Natural killer cell (primary cell): ENCODE data around the gene RELA. TPM values are rescaled to one million over a fixed set of nuclear protein-coding genes. Genes with fewer than 3 reads are reported as not detected.
"Not testable (repeated sequence)": the region's sequence is repeated elsewhere in the genome, so short reads cannot be mapped to it uniquely, and the experiment has no call there.

Experiments used
- ATAC-seq, 3 donors: fragments of 150-1000 bp in 2 of 3; fragments of 200-7000 bp in 1 of 3; cut with Tn5 transposase; 1 replicate in 1 of 3; 2 replicates in 2 of 3; pipeline ENCODE4 v1.10.0; 2021; ENCODE audit warnings: mild to moderate bottlenecking in 2 of 3, moderate library complexity in 2 of 3
- DNase-seq, 2 donors: peaks; one replicate each; pipeline versions ENCODE4 v3.0.0 to v3.0.0-alpha.2; 2013 to 2021; ENCODE audit warnings: mixed read lengths in 1 of 2
- H3K27ac ChIP-seq: one replicate; pipeline ENCODE4 v1.5.1; 2013; ENCODE audit warnings: mild to moderate bottlenecking, low read length
- H3K27me3 ChIP-seq: one replicate; pipeline ENCODE4 v1.6.1; 2013; ENCODE audit warnings: low read length; ENCODE audit not compliant: control insufficient read depth, insufficient read depth
- H3K36me3 ChIP-seq: one replicate; pipeline ENCODE4 v1.6.1; 2013; ENCODE audit warnings: low read length; ENCODE audit not compliant: control insufficient read depth, insufficient read depth
- H3K4me1 ChIP-seq: one replicate; pipeline ENCODE4 v1.6.1; 2013; ENCODE audit warnings: low read length; ENCODE audit not compliant: control insufficient read depth, insufficient read depth
- H3K4me3 ChIP-seq: one replicate; pipeline ENCODE4 v1.5.1; 2013; ENCODE audit warnings: low read length
- H3K9me3 ChIP-seq: one replicate; pipeline ENCODE4 v1.6.1; 2013; ENCODE audit warnings: low read length; ENCODE audit not compliant: control insufficient read depth, insufficient read depth
- H3K27ac Mint-ChIP-seq, 2 donors: one replicate each; pipeline ENCODE4 v1.8.0; 2022; ENCODE audit warnings: mild to moderate bottlenecking in 2 of 2, mixed read lengths in 2 of 2, moderate library complexity in 1 of 2
- H3K27me3 Mint-ChIP-seq, 2 donors: one replicate each; pipeline ENCODE4 v1.8.0; 2022; ENCODE audit warnings: low read depth in 2 of 2, mixed read lengths in 2 of 2
- H3K36me3 Mint-ChIP-seq: one replicate; pipeline ENCODE4 v1.8.0; 2022; ENCODE audit warnings: mixed read lengths
- H3K4me1 Mint-ChIP-seq, 2 donors: one replicate each; pipeline ENCODE4 v1.8.0; 2022; ENCODE audit warnings: mixed read lengths in 2 of 2
- H3K4me3 Mint-ChIP-seq: one replicate; pipeline ENCODE4 v1.8.0; 2022; ENCODE audit warnings: mild to moderate bottlenecking, moderate library complexity, mixed read lengths
- H3K9me3 Mint-ChIP-seq, 2 donors: one replicate each; pipeline ENCODE4 v1.8.0; 2022; ENCODE audit warnings: mixed read lengths in 2 of 2
- CTCF ChIP-seq: fragments of 200-600 bp; IDR thresholded peaks from one replicate; pipeline ENCODE4 v1.8.0; 2022; ENCODE audit warnings: antibody characterized with exemption
- WGBS: methylation state at CpG from one replicate; pipeline ENCODE4 v1.1.7; 2013; ENCODE audit warnings: missing lambda C conversion rate; ENCODE audit not compliant: insufficient coverage; 5-methylcytosine and 5-hydroxymethylcytosine counted together
- intact Hi-C: fragments of 100-400 bp; cut with micrococcal nuclease; formaldehyde crosslinking; loops from one replicate; pipeline ENCODE4 v1.14.2; 2022
- total RNA-seq, 4 donors: library from RNA; stranded (reverse); fragments of 120-200 nt in 1 of 4; gene quantifications; one replicate each; pipeline versions ENCODE4 v1.2.3 to v1.2.4, GENCODE V29; 2013 to 2022

RELA gene
- total RNA-seq, 3 donors from 2014 or later (not counting 1 experiment from before 2014, with no cell fraction given), result 319 to 380 (median 338) TPM

DNA sequence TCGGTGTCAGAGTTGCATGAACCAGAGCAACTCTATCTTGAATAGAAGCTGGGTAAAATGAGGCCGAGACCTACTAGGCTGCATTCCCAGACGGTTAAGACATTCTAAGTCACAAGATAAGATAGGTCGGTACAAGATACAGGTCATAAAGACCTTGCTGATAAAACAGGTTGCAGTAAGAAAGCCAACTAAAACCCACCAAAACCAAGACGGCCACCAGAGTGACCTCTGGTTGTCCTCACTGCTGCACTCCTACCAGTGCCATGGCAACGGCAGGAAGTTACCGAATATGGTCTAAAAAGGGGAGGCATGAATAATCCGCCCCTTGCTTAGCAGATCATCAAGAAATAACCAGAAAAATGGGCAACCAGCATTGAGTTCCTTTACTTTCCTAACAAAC is 46.9 kb upstream of the RELA start:
- intact Hi-C loops, result loop anchor here (5.0 kb wide), 2 partner anchors 72 to 293 kb away; partner anchors contain the start of genes BANF1, EIF1AD and SIPA1
- Histone ChIP-seq H3K27me3 (no peaks in the 10 kb centered on the region), H3K27ac (no peak overlapping the region), H3K4me3 (no peak overlapping the region), H3K36me3 (peaks cover 18% of the 10 kb centered on the region), H3K4me1 (peaks cover 23% of the 10 kb centered on the region), H3K9me3 (no peaks in the 10 kb centered on the region)
- no peaks in the 10 kb centered on the region for H3K36me3 Mint-ChIP-seq
- H3K4me3 Mint-ChIP-seq, result no peak overlapping the region
- TF ChIP-seq CTCF, result no peak
- WGBS, result 84% methylated on average over 8 of the region's 8 CpGs
- no peaks in the 10 kb centered on the region for H3K9me3 Mint-ChIP-seq
- H3K4me1 Mint-ChIP-seq, result peaks cover 0 to 29% of the 10 kb centered on the region in 2 donors
- H3K27ac Mint-ChIP-seq, result no peak overlapping the region
- no peak for DNase-seq
- H3K27me3 Mint-ChIP-seq, result no peaks in the 10 kb centered on the region
- ATAC-seq, result no peak

GRCh38 chr11:65708451-65708850 is 45.7 kb upstream of the RELA start:
- H3K4me3 Mint-ChIP-seq, result no peak overlapping the region
- Histone ChIP-seq H3K36me3 (peaks cover 6% of the 10 kb centered on the region), H3K27ac (no peak overlapping the region), H3K4me1 (peaks cover 23% of the 10 kb centered on the region), H3K9me3 (no peaks in the 10 kb centered on the region), H3K4me3 (no peak overlapping the region), H3K27me3 (no peaks in the 10 kb centered on the region)
- no peak for ATAC-seq
- WGBS, result 68% methylated on average over 4 of the region's 5 CpGs
- H3K4me1 Mint-ChIP-seq, result peaks cover 0 to 26% of the 10 kb centered on the region in 2 donors
- intact Hi-C loops, result no loop called here
- no peaks in the 10 kb centered on the region for H3K9me3 Mint-ChIP-seq
- H3K36me3 Mint-ChIP-seq, result no peaks in the 10 kb centered on the region
- DNase-seq, result no peak
- H3K27me3 Mint-ChIP-seq, result no peaks in the 10 kb centered on the region
- no peak for TF ChIP-seq CTCF
- H3K27ac Mint-ChIP-seq, result no peak overlapping the region

DNA sequence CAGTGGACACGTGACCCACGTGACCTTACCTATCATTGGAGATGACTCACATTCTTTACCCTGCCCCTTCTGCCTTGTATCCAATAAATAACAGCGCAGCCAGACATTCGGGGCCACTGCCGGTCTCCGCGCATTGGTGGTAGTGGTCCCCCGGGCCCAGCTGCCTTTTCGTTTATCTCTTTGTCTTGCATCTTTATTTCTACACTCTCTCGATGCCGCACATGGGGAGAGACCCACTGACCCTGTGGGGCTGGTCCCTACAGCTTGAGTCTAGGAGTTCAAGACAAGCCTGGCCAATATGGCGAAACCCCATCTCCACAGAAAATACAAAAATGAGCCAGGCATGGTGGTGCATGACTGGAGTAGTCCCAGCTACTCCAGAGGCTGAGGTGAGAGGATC is 44.3 kb upstream of the RELA start:
- ATAC-seq, H3K4me3 Mint-ChIP-seq, intact Hi-C loops, H3K27ac ChIP-seq, H3K4me3 ChIP-seq, H3K27me3 Mint-ChIP-seq, H3K9me3 Mint-ChIP-seq, H3K9me3 ChIP-seq, H3K36me3 ChIP-seq, H3K27me3 ChIP-seq, H3K36me3 Mint-ChIP-seq, DNase-seq: not testable (repeated sequence)
- peaks cover 0 to 17% of the 10 kb centered on the region in 2 donors for H3K4me1 Mint-ChIP-seq
- peak overlapping the region in 1 of 2 donors; percentile 78 for H3K27ac Mint-ChIP-seq
- peaks cover 13% of the 10 kb centered on the region for H3K4me1 ChIP-seq
- 93% methylated on average over 11 of the region's 12 CpGs for WGBS

- DNase-seq (peak; percentile 66 to 81), ATAC-seq (peak in 2 of 3 donors; percentile 36 to 45)
- not testable (repeated sequence) for H3K27me3 ChIP-seq, H3K36me3 Mint-ChIP-seq, H3K4me3 ChIP-seq, H3K4me3 Mint-ChIP-seq, H3K9me3 Mint-ChIP-seq, H3K27me3 Mint-ChIP-seq, H3K9me3 ChIP-seq, H3K36me3 ChIP-seq
- Mint-ChIP-seq H3K27ac (peak overlapping the region in 1 of 2 donors; percentile 78), H3K4me1 (peaks cover 0 to 11% of the 10 kb centered on the region in 2 donors)
- peak overlapping the region; percentile 30 for H3K27ac ChIP-seq
- H3K4me1 ChIP-seq, result peaks cover 10% of the 10 kb centered on the region
- intact Hi-C loops, result loop anchor here (1.0 kb wide), 2 partner anchors 112 to 283 kb away; no protein-coding TSS in a partner anchor
- peak; percentile 78 for TF ChIP-seq CTCF
- 15% methylated on average over 14 of the region's 14 CpGs for WGBS
These were observed 43.6 kb upstream of the RELA start for GRCh38 chr11:65706303-65706763.
